Activated CD8-positive, alpha-beta T cell treated with anti-CD3 and anti-CD28 coated beads for 36 hours (primary cell): Measurements from ENCODE around the gene ADRA2C. TPM values are rescaled to one million over a fixed set of nuclear protein-coding genes. Genes with fewer than 3 reads are reported as not detected.

ENCODE experiments used
- ATAC-seq: fragments of 200-7000 bp; cut with Tn5 transposase; one replicate; pipeline ENCODE4 v1.10.0; 2021; ENCODE audit warnings: mild to moderate bottlenecking, moderate library complexity
- CTCF ChIA-PET: fragments of 350-600 bp; sonication (Branson Sonifier 250); formaldehyde crosslinking; loops from one replicate; lab custom pipeline; 2021; ENCODE audit warnings: antibody characterized with exemption; lab: Charles Lee
- POLR2A ChIA-PET: fragments of 350-600 bp; sonication (Branson Sonifier 250); formaldehyde crosslinking; loops from one replicate; lab custom pipeline; 2021; ENCODE audit warnings: antibody characterized with exemption; lab: Charles Lee
- DNase-seq: peaks from one replicate; pipeline ENCODE4 v3.0.0-alpha.2; 2020
- H3K27ac Mint-ChIP-seq: one replicate; pipeline ENCODE4 v1.8.0; 2021; ENCODE audit warnings: mild to moderate bottlenecking, mixed read lengths
- H3K27me3 Mint-ChIP-seq: one replicate; pipeline ENCODE4 v1.8.0; 2021; ENCODE audit warnings: mixed read lengths
- H3K36me3 Mint-ChIP-seq: one replicate; pipeline ENCODE4 v1.8.0; 2021; ENCODE audit warnings: low read depth, mixed read lengths
- H3K4me1 Mint-ChIP-seq: one replicate; pipeline ENCODE4 v1.8.0; 2021; ENCODE audit warnings: low read depth, mixed read lengths
- H3K4me3 Mint-ChIP-seq: one replicate; pipeline ENCODE4 v1.8.0; 2021; ENCODE audit warnings: mild to moderate bottlenecking, moderate library complexity, mixed read lengths
- H3K9me3 Mint-ChIP-seq: one replicate; pipeline ENCODE4 v1.8.0; 2021; ENCODE audit warnings: mixed read lengths
- intact Hi-C: fragments of 100-400 bp; cut with micrococcal nuclease; formaldehyde crosslinking; loops from one replicate; pipeline ENCODE4 v1.10.0; 2022
- total RNA-seq, 2 experiments: library from RNA; stranded (reverse); gene quantifications; one replicate each; pipeline ENCODE4 v1.2.3, GENCODE V29; 2021
- TF ChIP-seq, protein P1 (sequence below): fragments of 200-600 bp; IDR thresholded peaks from one replicate; pipeline ENCODE4 v1.8.0; 2022; ENCODE audit warnings: antibody characterized with exemption, mild to moderate bottlenecking

The ADRA2C gene
- total RNA-seq, 2 experiments from 2014 or later: 0.27 TPM; not detected in 1

GRCh38 chr4:3809028-3809427 lies 42.8 kb downstream of the ADRA2C start:
- H3K27me3 Mint-ChIP-seq: peaks cover 3% of the 10 kb centered on the region
- no peaks in the 10 kb centered on the region for H3K36me3 Mint-ChIP-seq
- no peak overlapping the region for H3K27ac Mint-ChIP-seq
- CTCF ChIA-PET: no interaction called here
- TF ChIP-seq, protein P1, sequence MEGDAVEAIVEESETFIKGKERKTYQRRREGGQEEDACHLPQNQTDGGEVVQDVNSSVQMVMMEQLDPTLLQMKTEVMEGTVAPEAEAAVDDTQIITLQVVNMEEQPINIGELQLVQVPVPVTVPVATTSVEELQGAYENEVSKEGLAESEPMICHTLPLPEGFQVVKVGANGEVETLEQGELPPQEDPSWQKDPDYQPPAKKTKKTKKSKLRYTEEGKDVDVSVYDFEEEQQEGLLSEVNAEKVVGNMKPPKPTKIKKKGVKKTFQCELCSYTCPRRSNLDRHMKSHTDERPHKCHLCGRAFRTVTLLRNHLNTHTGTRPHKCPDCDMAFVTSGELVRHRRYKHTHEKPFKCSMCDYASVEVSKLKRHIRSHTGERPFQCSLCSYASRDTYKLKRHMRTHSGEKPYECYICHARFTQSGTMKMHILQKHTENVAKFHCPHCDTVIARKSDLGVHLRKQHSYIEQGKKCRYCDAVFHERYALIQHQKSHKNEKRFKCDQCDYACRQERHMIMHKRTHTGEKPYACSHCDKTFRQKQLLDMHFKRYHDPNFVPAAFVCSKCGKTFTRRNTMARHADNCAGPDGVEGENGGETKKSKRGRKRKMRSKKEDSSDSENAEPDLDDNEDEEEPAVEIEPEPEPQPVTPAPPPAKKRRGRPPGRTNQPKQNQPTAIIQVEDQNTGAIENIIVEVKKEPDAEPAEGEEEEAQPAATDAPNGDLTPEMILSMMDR: no peak
- ATAC-seq (no peak), DNase-seq (no peak)
- no peaks in the 10 kb centered on the region for H3K9me3 Mint-ChIP-seq
- H3K4me1 Mint-ChIP-seq: no peaks in the 10 kb centered on the region
- H3K4me3 Mint-ChIP-seq: no peak overlapping the region
- intact Hi-C loops: no loop called here
- POLR2A ChIA-PET: no interaction called here

- Mint-ChIP-seq H3K27ac (no peak overlapping the region), H3K36me3 (no peaks in the 10 kb centered on the region), H3K9me3 (no peaks in the 10 kb centered on the region), H3K4me3 (no peak overlapping the region), H3K27me3 (peaks cover 3% of the 10 kb centered on the region), H3K4me1 (no peaks in the 10 kb centered on the region)
- TF ChIP-seq, protein P1: no peak
- CTCF ChIA-PET: no interaction called here
- ATAC-seq: no peak
- POLR2A ChIA-PET: no interaction called here
- intact Hi-C loops: no loop called here
- DNase-seq: no peak
These were observed 43.4 kb downstream of the ADRA2C start for GRCh38 chr4:3809451-3810110.

- Mint-ChIP-seq H3K27ac (no peak overlapping the region), H3K4me3 (no peak overlapping the region), H3K4me1 (no peaks in the 10 kb centered on the region), H3K36me3 (no peaks in the 10 kb centered on the region), H3K9me3 (no peaks in the 10 kb centered on the region), H3K27me3 (peaks cover 3% of the 10 kb centered on the region)
- CTCF ChIA-PET: no interaction called here
- no peak for ATAC-seq
- TF ChIP-seq, protein P1: no peak
- intact Hi-C loops: no loop called here
- POLR2A ChIA-PET: no interaction called here
- no peak for DNase-seq
These were observed 44.0 kb downstream of the ADRA2C start for GRCh38 chr4:3810111-3810680.

DNA sequence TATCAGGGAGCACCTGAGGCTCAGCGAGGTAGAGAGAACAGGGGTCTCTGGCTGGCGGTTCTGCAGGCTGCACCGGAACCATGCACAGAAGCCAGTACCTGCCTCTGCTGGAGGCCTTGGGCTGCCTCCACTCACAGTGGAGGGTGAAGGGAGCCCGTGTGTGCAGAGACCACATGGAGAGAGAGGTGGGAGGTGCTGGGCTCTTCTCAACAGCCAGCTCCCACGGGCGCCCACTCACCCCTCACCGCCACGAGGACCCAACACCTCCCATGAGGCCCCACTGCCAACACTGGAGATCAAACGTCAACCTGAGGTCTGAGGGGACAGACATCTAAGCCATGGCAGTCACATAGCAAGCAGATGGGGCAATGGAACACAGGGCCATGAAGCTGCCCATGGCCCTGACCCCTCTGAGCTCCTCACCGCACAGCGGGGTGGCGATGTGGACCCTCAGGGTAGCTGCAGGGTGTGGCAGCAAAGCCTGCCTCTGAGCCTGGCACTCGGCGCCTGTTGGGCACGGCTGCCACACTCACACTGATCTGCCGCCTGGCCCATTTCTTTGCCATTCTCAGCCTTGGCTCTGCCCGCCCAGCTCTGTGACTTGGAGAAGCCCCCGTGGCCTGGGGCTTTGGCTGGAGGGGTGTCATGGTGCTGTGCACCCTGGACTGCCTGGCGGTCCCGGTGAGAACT lies 44.8 kb downstream of the ADRA2C start:
- H3K36me3 Mint-ChIP-seq: no peaks in the 10 kb centered on the region
- peaks cover 3% of the 10 kb centered on the region for H3K27me3 Mint-ChIP-seq
- ATAC-seq (no peak), DNase-seq (no peak)
- intact Hi-C loops: no loop called here
- POLR2A ChIA-PET: no interaction called here
- TF ChIP-seq, protein P1: no peak
- H3K4me3 Mint-ChIP-seq: no peak overlapping the region
- H3K4me1 Mint-ChIP-seq: no peaks in the 10 kb centered on the region
- H3K27ac Mint-ChIP-seq: no peak overlapping the region
- H3K9me3 Mint-ChIP-seq: no peaks in the 10 kb centered on the region
- CTCF ChIA-PET: no interaction called here

DNA sequence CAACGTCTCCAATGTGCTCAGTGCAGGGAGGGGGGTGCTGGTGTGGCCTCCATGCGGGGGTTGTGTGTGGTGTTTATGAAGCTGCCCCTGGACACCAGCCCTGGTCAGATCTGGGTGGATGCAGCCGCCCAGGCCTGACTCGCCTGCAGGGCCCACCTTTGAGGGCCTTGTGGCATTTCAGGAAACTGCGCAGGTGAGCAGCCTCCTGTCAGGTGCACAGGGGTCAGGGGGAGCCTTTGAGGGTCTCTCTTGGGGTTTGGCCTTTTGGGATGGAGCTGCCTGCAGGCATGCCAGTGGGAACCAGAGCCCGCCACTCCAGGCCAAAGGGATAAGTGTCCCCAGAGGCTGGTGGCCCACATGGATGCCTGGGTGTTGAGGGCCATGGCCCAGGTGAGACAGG lies 45.4 kb downstream of the ADRA2C start:
- Mint-ChIP-seq H3K36me3 (no peaks in the 10 kb centered on the region), H3K27me3 (peaks cover 3% of the 10 kb centered on the region), H3K4me1 (no peaks in the 10 kb centered on the region), H3K9me3 (no peaks in the 10 kb centered on the region), H3K27ac (no peak overlapping the region), H3K4me3 (no peak overlapping the region)
- intact Hi-C loops: no loop called here
- ChIA-PET POLR2A (no interaction called here), CTCF (no interaction called here)
- DNase-seq (no peak), ATAC-seq (no peak)
- TF ChIP-seq, protein P1: no peak
